Hematopoietic multipotent progenitor cell treated with erythropoietin and hydrocortisone succinate and interleukin-3 and kit ligand, for 15 days (in vitro differentiated cells): ENCODE results near the gene GRIA4.

Experiments used
- DNase-seq: peaks from one replicate; pipeline ENCODE4 v3.0.0-alpha.2; 2015; ENCODE audit warnings: low spot score

GRIA4 gene

DNA sequence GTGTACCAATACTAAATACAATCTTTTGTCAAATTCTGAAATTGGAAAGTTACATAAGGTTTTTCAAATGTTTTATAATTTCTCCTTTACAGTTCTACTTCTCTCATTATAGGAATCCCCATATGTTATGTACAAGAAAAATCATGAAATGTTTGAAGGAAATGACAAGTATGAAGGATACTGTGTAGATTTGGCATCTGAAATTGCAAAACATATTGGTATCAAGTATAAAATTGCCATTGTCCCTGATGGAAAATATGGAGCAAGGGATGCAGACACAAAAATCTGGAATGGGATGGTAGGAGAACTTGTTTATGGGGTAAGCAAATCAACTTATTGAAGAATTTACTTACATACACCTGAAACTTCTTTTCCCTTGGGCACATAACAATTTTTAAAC lies 308.7 kb downstream of the GRIA4 start:
- no peak for DNase-seq

DNA sequence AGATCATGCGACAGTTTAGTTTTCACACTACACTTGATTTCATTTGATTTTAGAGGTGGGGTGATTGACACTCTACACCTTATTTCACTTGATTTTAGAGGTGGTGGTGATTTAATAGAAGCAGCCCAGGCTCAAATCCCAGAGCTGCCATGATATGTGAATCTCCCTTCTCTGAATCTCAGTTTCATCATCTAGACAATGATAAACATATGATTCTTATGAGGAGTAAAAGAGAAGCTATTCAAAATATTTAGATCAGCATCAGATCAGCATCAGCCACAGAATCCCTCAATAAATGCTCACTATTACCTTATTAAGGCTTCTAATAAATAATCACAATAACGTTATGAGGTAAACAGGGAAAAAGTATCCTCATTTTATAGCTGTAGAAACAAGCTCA lies 313.4 kb downstream of the GRIA4 start:
- no peak for DNase-seq

- no peak for DNase-seq
These were observed 313.9 kb downstream of the GRIA4 start for GRCh38 chr11:105923807-105924206.

DNA sequence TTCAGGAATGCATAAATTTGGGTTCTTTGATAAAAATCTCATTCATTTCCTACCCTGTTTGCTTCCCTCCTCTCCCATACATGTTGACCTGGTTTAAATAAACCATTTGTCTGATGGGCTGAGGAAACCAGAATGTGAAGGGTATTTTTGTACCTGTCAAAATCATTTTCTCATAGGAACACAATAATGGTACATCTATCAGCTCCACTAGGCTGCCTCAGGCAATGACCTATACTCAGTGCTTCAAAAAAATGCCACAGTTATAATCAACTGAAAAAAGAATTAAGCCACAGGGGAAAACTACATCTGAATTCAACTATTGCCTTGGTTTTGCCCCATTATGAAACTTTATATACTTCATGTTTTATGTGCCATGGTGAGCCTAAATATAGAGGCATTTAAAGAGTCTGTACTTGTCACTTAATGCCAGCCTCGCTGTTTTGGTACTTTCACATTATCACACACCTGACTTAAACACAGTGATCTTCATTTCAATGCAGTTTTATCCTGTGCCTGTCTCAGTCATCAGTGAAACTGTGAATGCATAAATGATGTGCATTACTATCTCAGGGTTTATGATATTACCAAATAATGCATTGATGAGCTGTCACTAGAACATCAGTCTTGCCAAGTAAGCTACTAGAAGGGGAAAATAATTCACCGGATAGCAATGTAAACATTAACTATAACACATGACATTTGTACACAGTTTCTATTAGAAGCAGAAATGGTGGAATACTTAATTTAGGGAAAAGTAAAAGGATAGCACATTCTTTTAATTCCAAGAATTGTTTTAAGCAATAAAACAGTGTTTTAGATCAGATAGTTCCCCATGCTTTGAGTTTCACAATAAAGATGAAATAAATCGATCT lies 319.4 kb downstream of the GRIA4 start:
- no peak for DNase-seq

GRCh38 chr11:105933695-105934094 lies 323.8 kb downstream of the GRIA4 start:
- no peak for DNase-seq

DNA sequence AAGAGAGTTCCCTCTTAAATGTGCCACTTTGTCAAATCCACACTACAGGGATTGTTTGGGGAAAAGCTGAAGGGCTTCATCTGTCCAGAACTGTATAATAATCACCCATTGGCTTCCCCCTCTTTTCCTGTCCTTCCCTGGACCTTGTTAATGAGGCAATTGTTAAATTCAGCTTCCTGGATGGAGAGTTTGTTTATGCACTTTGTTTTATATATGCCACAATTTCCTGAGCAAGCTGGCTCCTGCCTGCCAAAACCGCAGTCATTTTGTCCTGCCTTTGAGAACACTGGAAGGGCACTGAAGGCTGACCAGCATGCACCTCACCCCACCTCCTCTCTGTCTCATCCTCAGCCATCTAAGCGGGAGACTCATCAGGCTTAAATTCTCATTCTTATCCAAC lies 325.9 kb downstream of the GRIA4 start:
- DNase-seq = no peak

DNA sequence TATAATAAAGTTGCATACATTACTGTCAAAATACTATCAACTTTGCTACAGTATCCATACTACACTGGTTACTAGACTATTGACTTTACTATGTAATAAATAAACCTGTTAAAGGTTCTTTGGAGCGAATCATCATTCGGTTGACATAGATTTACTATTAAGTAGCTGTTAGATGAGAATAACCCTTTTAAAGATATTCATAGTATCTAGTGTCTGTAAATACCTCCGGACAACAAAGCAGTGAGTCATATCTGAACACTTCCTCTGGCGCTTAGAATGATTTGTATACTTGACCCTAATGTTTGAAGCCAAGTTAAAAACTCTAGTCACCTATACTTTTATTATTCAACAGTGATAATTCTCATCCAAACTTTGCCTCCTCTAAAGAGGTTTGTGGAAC lies 327.5 kb downstream of the GRIA4 start:
- no peak for DNase-seq

- no peak for DNase-seq
These were observed 327.9 kb downstream of the GRIA4 start for GRCh38 chr11:105937738-105938137.

DNA sequence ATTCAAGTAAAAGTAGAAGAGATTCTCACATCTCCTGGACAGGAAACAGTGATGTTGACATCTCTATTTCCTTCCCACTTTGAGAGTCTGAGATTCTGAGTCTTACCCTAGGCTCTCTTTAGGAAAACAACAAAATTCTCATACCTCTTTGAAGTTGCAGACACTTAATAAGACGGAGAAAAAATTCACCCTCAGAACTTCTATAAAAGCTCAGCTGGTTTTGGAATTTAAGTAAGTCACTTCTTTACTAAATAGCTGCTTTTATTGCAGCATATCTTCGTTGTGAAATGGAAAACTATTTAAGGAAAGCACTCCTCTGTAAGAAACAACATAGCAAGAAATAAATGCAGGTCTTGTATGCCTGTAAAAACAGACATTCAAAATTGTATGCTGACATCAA lies 333.0 kb downstream of the GRIA4 start:
- no peak for DNase-seq

- DNase-seq = no peak
These were observed 339.2 kb downstream of the GRIA4 start for GRCh38 chr11:105948918-105949590.

- DNase-seq = no peak
These were observed 344.0 kb downstream of the GRIA4 start for GRCh38 chr11:105953886-105954285.

GRCh38 chr11:105960252-105961245 lies 350.7 kb downstream of the GRIA4 start:
- no peak for DNase-seq

- DNase-seq = no peak
These were observed 358.3 kb downstream of the GRIA4 start for GRCh38 chr11:105968021-105968697.

DNA sequence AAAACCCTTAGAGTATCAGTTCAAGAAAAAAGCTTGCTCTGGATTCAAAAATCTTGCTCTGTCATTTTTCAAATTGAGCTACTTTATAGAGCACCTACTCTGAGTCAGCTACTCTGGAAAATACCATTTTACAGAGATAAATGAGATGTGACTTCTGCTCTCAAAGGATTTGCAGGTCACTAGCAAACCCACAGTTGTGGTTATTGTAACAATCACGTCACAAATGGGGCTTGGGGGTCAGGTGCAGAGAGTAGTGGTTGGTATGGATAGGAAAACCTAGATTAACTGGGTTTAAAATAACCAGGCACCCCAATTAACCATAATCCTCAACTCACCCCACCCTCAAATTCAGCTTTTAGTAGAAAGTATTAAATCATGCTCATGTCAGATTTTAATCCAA lies 359.9 kb downstream of the GRIA4 start:
- no peak for DNase-seq

GRCh38 chr11:105975128-105975527 lies 365.3 kb downstream of the GRIA4 start:
- DNase-seq = no peak

DNA sequence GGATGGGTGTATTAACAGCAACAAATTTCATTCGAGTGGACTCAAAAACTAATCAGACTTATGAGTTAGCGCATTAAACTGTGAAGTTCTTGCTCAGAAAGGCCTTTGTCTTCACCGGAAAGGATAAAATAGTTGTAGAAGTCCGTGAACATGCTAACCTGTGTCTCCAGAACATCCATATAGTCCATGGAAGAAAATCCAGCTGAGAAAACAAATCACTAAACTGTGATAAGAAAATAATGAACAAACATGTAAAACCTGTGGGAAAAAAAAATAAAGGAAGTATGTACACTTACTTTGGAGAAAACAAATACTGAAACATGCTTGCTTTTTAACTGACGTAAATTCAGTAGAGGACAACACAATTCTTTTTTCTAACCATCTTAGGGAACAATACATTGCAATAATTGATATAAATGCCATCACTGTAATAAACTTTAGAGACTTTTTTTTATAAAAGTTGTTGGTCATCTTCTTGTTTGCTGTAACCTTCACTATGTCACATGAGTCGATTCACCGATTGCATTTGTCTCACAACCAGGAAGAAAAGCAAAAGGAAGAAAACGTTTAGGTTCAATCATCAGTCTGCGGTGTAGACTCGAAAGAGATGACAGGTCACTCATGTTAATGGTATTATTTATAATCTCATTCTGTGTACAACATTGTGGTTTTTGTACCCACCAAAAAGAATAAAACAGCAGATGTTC lies 370.3 kb downstream of the GRIA4 start:
- DNase-seq = no peak

DNA sequence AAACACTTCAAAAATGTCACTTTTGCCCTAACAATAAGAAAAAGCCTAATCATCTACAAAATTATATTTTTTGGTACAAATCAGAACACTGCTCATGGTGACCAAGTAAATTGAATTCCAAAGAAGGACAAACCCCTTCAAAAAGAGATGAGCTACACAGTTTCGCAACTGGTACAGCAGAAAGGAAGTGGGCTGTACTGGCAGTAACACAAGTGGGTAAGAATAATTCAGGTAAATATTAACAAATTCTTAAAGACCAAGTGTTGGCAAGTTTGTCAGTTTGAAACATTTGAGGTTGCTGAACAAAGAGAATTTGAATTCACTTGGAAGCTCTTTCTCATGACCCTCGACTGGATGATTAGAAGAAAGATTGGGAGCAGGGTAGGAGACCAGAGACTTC lies 376.7 kb downstream of the GRIA4 start:
- no peak for DNase-seq

- no peak for DNase-seq
These were observed 378.3 kb downstream of the GRIA4 start for GRCh38 chr11:105988197-105988596.

DNA sequence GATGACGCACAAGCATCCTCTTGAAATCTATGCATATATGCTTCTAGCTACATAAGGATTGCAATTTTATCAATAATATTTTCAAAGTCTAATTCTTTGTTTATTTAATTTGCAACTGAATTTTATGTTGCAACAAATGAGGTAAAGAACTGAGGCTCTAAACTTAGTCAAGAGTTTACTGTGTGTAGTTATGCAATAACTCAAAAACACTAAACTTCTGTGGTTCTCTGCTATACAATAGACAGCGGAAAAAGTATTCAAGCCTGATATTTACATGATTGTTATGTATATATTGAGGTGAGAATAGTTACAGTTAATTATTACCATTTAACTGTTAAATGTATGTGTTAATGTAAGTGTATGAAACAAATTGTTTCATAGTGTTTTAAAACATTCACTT lies 379.3 kb downstream of the GRIA4 start:
- DNase-seq = no peak

- DNase-seq = peak; percentile 6
These were observed 382.0 kb downstream of the GRIA4 start for GRCh38 chr11:105991888-105992287.
